ENCODE measurements around the gene FHAD1.

Gene FHAD1

GRCh38 chr1:15310544-15310943 lies 63.5 kb downstream of the FHAD1 start:
- DNase-seq, result no peak

DNA sequence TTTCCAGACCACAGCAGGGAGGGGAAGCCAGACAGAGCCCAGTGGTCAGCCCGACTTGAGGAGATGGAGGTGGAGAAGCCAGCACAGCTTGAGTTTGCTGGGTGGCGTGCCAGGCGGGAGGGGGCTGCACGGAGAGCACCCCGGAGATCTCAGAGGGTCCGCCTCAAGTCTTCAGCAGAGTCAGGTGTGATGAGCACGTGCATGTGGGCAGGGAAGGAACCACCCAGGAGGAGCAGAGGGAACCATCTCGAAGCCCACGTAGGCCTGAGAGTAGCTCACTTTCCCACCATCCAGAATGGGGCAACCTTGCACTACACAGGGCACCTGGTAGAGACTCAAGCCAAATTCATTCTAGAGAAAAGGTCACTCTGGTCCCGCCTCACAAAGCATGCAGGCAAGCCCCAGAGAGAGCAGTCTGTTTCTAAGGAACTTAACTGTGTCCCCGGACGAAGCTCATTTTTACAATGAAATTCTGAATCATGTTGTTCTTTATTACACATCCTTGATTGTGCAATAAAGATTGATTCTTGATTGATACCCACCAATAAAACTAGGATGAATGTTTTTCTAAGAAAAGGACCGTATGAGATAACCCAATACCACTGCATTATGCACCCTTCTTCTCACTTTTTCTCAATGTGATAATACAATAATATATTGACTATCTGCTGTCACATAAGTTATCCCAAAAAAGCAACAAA lies 64.2 kb downstream of the FHAD1 start:
- DNase-seq, result no peak

DNA sequence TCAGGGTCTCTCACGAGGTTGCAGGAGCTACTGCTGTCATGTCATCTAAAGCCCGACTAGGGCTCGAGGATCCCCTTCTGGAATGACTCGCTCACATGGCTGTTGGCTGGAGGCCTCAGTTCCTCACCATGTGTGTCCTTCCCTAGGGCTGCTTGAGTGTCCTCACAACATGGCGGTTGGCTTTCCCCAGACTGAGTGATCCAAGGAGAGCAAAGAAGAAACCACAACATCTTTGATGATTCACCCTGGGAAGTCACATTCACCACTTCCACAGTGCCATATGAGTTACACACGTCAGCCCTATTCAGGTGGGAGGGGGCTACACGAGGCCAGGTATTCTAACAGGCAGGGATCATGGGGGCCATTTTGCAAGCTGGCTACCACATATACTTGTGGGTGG lies 64.9 kb downstream of the FHAD1 start:
- peak; percentile 13 for DNase-seq

GRCh38 chr1:15312626-15313411 lies 65.8 kb downstream of the FHAD1 start:
- no peak for DNase-seq

DNA sequence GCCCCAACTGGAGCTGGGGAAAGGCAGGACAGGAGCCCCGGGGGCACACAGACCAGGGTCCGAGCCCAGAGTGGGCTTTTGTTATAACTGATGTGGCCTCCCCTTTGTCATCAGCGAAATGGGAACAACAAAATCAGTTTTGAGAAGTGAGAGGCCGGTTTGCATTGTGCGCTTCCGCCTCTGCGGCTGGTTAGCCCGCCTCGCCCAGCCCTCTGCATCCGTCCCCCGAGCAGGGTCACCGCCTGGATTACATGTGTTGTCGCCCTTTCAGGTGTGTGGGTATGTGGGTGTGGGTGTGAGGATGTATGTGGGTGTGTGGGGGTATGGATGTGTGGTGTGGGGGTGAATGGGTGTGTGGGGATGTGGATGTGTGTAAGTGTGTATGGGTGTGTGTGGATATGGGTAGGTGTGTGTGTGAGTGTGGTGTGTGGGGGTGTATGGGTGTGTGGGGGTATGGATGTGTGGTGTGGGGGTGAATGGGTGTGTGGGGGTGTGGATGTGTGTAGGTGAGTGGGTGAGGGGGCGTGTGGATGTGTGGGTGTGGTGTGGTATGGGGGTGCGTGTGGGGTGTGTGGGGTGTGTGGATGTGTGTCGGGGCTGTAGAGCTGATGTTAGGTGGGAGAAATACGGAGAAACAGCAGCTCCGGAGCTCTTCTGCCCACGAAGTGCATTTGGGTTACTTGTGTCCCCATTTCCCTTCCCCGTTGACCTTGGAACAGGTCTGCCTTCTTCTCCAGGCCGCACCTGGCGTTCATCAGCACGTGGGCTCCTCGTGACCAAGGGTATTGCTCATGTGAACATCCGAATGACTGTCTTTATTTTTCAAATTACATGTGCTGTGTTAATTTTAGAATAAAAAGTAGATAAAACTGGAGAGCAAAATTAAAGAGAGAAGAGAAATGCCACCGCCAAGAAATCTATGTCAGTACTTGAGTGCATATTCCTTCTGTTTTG lies 67.6 kb downstream of the FHAD1 start:
- no peak for DNase-seq

- DNase-seq, result no peak
These were observed 68.8 kb downstream of the FHAD1 start for GRCh38 chr1:15315815-15316214.

GRCh38 chr1:15316510-15316909 lies 69.5 kb downstream of the FHAD1 start:
- no peak for DNase-seq

- DNase-seq, result no peak
These were observed 73.2 kb downstream of the FHAD1 start for GRCh38 chr1:15320267-15320666.

GRCh38 chr1:15321601-15322000 lies 74.6 kb downstream of the FHAD1 start:
- DNase-seq, result no peak

GRCh38 chr1:15322648-15323350 lies 75.8 kb downstream of the FHAD1 start:
- no peak for DNase-seq

DNA sequence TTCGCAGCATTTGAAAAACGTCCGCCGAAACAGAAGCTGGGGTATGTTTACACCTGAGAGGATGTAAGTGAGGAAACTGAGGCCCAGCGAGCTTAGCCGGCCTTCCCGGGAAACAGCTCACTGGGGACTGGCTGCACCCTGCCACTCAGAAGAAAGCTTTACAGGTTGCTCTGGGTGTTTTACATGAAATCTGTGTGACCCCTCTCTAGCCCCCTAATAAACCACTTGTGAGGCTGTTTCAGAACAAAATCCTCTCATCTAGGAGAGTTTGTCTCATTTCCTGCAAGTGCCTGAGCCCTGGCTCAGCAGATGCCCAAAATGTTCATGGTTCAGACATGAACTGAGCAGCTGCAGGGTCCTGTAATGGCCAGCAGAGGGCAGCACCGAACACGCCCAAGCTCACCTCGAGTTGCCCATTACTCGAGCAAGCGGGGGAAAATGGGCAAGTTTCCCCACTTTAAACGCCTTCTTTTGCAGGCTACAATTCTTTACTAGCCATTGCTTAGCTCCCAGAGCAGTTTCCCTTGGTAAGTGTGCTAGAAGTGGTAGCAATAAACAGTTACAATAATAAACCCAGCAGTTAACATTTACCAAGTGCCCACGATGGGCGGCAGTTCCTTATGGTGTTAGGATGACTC lies 76.4 kb downstream of the FHAD1 start:
- peak; percentile 54 for DNase-seq

DNA sequence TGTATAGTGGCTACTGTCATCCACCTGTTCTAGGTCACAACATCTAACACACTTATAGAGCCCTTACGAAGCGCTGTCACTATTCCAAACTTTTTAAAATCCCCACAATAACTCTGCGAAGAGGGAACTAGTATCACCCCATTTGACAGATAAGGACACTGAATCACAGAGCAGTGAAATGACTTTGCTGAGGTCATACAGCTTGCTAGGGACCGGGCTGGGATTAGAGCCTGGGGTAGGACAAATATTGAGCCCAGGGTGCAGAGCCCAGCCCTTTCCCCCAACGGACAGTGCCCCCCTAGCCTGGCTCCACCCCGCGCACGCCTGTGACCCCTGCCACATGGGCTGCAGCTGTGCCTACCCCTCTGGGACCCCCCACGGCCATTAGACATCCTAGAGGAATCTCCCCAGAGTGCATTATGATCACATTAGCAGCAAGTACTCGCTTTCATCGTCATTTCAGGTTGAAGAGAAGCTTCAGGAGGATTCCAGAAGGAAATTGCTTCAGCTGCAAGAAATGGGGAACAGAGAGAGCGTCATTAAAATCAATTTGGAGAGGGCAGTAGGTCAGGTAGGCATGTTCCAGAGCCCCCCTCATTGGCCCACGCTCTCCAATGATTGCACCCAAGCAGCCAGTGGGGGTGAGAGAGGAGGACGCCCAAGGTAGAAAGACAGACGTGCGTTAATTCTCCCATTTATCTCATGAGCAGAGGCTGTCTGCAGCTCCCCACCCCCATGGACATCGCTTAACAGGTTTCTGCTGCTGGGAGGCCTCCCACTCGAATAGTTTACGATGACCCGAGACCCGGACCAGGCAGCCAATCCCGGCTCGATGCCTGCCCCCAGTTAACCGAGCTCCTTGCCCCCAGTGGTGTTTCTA lies 77.2 kb downstream of the FHAD1 start:
- DNase-seq, result no peak

DNA sequence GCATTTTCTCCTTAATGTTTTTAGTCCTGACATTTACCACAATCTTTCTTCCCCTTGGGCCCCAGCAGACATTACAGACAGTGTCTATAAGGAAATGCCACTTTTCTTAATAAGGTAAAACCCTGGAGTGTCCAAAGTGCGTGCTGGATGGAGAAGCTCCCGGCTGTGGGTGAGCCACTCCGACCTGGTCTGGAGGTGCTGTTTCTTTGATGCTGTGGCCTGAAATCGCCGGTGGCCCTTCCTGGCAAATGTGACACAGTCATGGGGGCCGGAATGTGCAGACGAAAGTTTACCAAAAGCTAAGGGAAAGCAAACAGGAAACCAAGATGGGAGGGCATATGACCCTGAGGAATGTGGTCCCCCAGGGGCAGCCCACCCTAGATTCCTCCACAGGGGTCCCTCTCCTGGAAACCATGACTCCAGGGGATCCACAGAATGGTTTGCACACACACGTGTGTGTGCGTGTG lies 77.9 kb downstream of the FHAD1 start:
- DNase-seq, result no peak

GRCh38 chr1:15325375-15326085 lies 78.5 kb downstream of the FHAD1 start:
- DNase-seq, result no peak

DNA sequence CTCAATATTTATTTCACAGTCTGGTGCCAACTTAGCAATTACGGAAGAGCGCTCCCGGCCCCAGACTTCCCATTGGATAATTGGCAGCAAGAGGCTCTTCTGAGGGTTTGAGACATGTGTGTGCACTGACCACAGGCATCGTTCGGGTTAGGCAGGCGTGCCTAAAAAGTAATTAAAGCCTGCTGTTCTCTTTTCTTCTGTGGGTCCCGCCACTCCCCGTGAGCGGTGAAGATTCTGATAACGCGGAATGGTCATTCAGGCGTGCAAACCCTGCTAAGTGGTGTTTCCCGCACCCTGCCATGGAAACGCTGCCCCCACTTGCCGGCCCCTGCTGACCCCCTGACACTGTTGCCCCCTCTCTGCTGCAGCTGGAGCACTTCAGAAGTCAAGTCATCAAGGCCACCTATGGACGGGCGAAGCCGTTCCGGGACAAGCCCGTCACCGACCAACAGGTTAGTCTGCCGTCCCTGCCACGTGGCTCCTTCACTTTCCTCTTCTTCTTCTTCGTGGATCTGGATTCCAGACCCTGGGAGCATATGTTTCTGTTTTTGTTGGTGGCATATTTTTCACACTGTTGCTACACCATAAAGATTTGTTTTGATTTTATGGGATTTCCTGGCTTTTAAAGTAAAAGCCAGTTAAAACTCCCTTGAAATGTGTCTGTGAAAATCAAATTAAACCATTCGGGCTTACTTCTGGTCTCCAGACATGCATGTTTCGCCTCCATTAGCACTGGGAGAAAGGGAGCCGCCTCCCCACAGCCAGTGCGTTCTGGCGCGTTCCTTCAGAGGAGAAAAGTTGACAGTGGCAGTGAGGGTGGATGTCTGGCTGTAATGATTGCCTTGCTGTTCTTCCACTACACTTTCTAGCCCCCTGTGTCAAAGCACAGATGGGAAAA lies 79.9 kb downstream of the FHAD1 start:
- no peak for DNase-seq

DNA sequence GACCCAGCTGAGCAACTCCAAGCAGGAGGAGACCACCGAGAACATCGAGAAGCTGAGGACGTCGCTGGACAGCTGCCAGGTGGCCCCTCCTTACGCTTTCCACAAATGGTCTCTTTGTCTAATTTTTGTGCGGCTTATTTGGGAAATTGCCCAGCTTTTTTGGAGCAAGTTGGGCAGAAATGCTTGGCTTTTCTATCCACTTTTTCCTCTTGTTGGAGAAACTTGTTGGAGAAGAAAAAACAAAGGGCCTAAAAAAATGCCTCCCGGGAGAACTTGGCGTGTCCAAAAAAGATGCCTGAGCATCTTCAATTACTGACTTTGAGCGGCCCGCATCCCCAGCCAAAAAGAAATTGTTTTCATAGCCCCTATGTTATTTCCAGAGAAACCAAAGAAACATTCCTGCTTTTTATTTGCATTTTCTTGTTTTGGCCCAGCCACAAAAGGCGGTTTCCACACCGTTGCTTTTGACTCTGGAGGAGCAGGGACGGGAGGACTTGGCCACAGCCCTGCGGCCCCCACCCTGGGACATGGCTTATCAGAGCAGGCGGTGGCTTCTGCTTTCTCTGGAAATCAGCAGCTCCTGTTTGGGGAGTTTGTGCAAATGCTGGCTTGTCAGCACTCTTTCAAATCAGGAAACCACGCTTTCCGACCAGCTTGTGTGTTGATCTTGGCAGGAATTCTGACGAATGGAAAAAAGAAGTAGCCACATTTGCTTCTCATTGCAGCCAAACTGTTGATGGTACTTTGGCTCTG lies 81.5 kb downstream of the FHAD1 start:
- peak; percentile 53 for DNase-seq

DNA sequence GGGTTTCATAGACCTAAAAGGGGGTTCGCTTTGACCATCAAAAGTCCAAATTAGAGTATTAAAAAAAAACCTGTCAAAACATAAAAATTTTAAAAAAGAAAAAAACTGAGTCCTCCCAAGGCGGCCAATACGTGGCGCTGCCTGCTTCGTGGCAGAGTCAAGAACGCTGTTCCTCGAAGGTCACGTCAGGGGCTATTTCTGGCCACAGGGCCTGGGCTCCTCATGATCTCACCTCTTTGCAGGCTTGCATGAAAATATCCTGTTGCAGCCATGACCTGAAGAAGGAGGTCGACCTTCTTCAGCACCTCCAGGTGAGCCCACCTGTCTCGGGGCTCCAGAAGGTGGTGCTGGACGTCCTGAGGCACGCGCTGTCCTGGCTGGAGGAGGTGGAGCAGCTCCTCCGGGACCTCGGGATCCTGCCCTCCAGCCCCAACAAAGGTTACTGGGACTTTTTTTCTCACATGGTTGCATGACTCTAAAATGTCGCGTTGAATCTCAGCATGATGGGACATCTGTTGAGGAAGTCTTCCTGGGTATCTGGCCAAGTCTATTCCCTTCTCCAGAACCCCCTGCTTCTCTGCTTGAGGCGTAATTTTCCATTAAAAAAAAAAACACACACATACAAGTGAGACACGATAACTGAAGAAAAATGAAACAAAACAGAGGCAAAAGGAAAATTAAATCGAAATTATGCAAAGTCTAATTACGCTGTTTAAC lies 82.2 kb downstream of the FHAD1 start:
- DNase-seq, result peak; percentile 43

- no peak for DNase-seq
These were observed 83.0 kb downstream of the FHAD1 start for GRCh38 chr1:15330028-15330427.
